Measurements from ENCODE around the gene MYRF.

MYRF gene

GRCh38 chr11:61709572-61709971 is 42.9 kb upstream of the MYRF start:
- Histone ChIP-seq H3K27ac (replicated peaks) (no peak overlapping the region), H3K27me3 (ENCODE audit: insufficient read depth, poor library complexity, severe bottlenecking) (no peaks in the 10 kb centered on the region), H3K4me3 (replicated peaks; ENCODE audit: insufficient read depth, low read length) (no peak overlapping the region)
- no peak for DNase-seq (ENCODE audit: low read depth in 1 of 2, low spot score in 1 of 2)
- TF ChIP-seq GABPA (IDR thresholded peaks at IDR 0.05; ENCODE audit: low read depth) (no peak), REST (IDR thresholded peaks at IDR 0.05; ENCODE audit: insufficient replicate concordance, low read depth) (no peak), SPI1 (IDR thresholded peaks at IDR 0.05; ENCODE audit: borderline replicate concordance, low read depth) (no peak), CTCF (IDR thresholded peaks at IDR 0.05; ENCODE audit: insufficient read depth, low read length) (no peak), POLR2AphosphoS5 (IDR thresholded peaks at IDR 0.05; ENCODE audit: low read depth) (no peak)

GRCh38 chr11:61710019-61710418 is 42.4 kb upstream of the MYRF start:
- no peak overlapping the region for H3K27ac ChIP-seq (replicated peaks)
- TF ChIP-seq CTCF (IDR thresholded peaks at IDR 0.05; ENCODE audit: insufficient read depth, low read length) (no peak), POLR2AphosphoS5 (IDR thresholded peaks at IDR 0.05; ENCODE audit: low read depth) (no peak), REST (IDR thresholded peaks at IDR 0.05; ENCODE audit: insufficient replicate concordance, low read depth) (no peak), GABPA (IDR thresholded peaks at IDR 0.05; ENCODE audit: low read depth) (no peak), SPI1 (IDR thresholded peaks at IDR 0.05; ENCODE audit: borderline replicate concordance, low read depth) (no peak)
- H3K4me3 ChIP-seq (replicated peaks; ENCODE audit: insufficient read depth, low read length): no peak overlapping the region
- no peak for DNase-seq (ENCODE audit: low read depth in 1 of 2, low spot score in 1 of 2)
- H3K27me3 ChIP-seq (ENCODE audit: insufficient read depth, poor library complexity, severe bottlenecking): no peaks in the 10 kb centered on the region

GRCh38 chr11:61711037-61711436 is 41.4 kb upstream of the MYRF start:
- Histone ChIP-seq H3K27me3 (ENCODE audit: insufficient read depth, poor library complexity, severe bottlenecking) (no peaks in the 10 kb centered on the region), H3K27ac (replicated peaks) (no peak overlapping the region), H3K4me3 (replicated peaks; ENCODE audit: insufficient read depth, low read length) (no peak overlapping the region)
- no peak for DNase-seq (ENCODE audit: low read depth in 1 of 2, low spot score in 1 of 2)
- TF ChIP-seq SPI1 (IDR thresholded peaks at IDR 0.05; ENCODE audit: borderline replicate concordance, low read depth) (no peak), GABPA (IDR thresholded peaks at IDR 0.05; ENCODE audit: low read depth) (no peak), POLR2AphosphoS5 (IDR thresholded peaks at IDR 0.05; ENCODE audit: low read depth) (no peak), REST (IDR thresholded peaks at IDR 0.05; ENCODE audit: insufficient replicate concordance, low read depth) (no peak), CTCF (IDR thresholded peaks at IDR 0.05; ENCODE audit: insufficient read depth, low read length) (no peak)

Data from HL-60 (cell line).